Endometrium (tissue), 2 donors: ENCODE measurements around the gene AKAP14.
A peak's percentile ranks its signal among the peaks of the same experiment; 100 is the strongest.
"Not testable (repeated sequence)": the region's sequence is repeated elsewhere in the genome, so short reads cannot be mapped to it uniquely, and the experiment has no call there.

Experiments
- FAIRE-seq: peaks from 2 replicates; lab custom pipeline; 2012; peaks lifted over from hg19 to GRCh38; lab: Jason Lieb, UNC
- donor health status: control.
- donor health status: control.

The AKAP14 gene

GRCh38 chrX:119895843-119896326 lies at the start of gene AKAP14:
Gene AKAP14 (plus strand): TSS chrX:119895893. CDS start chrX:119903224, 7,331 bp downstream.
- no peak for FAIRE-seq

- FAIRE-seq = peak; percentile 96
These were observed 43.0 kb upstream of the AKAP14 start, which contains the start of gene UPF3B for GRCh38 chrX:119852382-119853353. Gene UPF3B (minus strand): TSS chrX:119852963. CDS start chrX:119852928, 35 bp downstream.

DNA sequence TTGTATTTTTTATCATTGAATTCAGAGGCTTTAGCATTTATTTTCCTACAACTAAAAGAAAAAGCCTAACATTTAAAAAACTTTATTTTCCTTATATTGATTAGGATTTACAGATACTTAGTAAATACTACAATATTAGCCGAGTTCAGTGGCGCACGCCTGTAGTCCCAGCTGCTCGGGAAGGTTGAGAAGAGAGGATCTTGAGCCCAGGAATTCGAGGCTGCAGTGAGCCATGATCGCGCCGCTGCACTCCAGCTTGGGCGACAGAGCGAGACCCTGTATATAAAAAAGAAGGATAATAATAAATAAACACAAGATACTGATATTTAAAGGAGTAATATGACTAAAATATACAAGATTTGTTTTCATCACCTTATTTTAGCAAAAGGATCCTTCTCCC lies 42.2 kb upstream of the AKAP14 start:
- no peak for FAIRE-seq

GRCh38 chrX:119870626-119871131 lies 25.0 kb upstream of the AKAP14 start:
- no peak for FAIRE-seq

GRCh38 chrX:119871245-119871598 lies 24.5 kb upstream of the AKAP14 start:
- no peak for FAIRE-seq

GRCh38 chrX:119871599-119872395 lies 23.9 kb upstream of the AKAP14 start, which contains the start of the genes NDUFA1 and RNF113A:
Gene NDUFA1 (plus strand): TSS chrX:119871832. CDS start chrX:119871912, 80 bp downstream.
Gene RNF113A (minus strand): TSS chrX:119871733. CDS start chrX:119871613, 120 bp downstream.
- no peak for FAIRE-seq

GRCh38 chrX:119878740-119879139 lies 17.0 kb upstream of the AKAP14 start:
- FAIRE-seq = no peak

DNA sequence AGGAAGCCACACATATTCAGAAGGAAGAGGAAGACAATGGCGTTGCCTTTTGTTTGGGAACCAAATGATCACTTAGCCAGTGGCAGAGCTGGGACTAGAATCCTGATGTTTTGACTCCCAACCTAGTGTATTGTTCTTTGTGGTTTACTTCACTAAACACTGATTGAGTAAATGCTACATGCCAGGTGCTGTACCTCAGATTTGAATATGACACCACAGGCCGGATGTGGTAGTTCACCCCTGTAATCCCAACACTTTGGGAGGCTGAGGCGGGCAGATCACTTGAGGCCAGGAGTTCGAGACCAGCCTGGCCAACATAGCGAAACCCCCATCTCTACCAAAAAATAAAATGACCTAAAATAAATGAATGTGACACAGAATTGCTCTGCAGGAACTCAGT lies 15.6 kb upstream of the AKAP14 start:
- FAIRE-seq = no peak

GRCh38 chrX:119880552-119881437 lies 14.9 kb upstream of the AKAP14 start:
- FAIRE-seq = no peak

DNA sequence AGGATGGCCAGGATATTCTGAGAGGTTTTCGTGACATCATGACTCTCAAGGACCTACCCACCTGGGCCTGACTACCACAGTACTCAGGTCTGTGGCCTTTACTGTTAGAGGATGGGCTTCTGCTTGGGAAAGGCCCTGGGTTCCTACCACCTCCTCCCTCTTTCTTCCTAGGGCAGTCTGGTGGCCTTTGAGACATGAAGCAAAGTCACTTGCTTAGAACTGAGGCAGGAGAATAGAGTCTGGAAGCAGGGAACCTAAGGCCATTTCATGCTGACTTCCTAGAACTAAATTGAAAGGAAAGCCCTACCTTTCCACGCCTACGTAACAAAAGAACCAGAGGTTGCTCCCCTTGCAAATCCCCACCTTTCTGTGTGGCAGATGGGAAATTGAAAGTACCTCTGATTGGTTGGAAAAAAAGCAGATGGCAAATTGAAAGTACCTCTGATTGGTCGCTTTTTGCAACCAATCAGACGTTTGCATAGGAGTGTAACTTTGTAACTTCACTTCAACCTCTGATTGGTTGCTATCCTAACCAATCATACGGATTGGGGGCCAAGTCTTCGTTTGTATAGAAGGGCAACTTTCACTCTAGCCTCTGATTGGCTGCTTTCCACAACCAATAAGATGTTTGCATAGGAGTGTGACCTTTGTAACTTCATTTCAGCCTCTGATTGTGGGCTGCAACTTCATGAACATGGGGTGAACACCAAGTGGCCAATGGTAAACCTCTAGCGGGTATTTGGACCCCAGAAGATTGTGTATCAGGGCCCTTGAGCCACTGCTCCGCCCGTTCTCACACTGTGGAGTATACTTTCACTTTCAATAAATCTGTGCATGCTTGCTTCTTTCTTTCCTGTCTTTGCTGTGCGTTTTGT lies 9.9 kb upstream of the AKAP14 start:
- no peak for FAIRE-seq

DNA sequence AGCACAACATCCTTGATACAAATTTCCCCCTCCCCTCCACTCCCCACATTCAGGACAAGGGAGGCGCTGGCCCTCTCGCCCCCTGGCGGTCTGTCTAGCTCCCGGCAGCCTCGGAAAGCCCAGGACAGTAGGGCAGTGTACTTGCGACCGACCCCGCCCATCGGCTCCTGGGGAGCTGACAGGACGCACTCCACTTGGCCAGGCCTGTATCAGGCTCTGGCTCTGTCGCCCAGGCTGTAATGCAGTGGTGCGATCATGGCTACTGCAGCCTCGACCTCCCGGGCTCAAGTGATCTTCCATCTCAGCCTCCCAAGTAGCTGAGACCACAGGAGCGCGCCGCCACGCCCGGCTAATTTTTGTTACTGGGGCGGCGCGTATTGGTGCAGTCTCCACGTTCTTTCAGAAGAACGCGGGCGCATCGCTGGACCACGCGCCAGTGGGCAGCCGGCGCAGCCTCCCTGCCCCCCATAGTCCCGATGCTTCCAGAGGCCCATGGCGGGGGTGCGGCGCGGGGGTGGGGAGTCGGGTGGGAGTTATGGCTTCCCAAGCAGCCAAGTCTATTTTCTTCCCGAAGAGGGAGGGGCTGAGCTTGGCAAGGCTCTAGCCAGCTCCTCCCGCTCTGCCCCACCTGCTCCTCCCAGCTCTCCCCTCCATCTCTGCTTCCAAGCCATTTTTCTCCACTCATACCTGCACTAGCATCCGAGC lies 7.8 kb upstream of the AKAP14 start:
- no peak for FAIRE-seq

GRCh38 chrX:119890626-119891025 lies 5.1 kb upstream of the AKAP14 start:
- FAIRE-seq = not testable (repeated sequence)

DNA sequence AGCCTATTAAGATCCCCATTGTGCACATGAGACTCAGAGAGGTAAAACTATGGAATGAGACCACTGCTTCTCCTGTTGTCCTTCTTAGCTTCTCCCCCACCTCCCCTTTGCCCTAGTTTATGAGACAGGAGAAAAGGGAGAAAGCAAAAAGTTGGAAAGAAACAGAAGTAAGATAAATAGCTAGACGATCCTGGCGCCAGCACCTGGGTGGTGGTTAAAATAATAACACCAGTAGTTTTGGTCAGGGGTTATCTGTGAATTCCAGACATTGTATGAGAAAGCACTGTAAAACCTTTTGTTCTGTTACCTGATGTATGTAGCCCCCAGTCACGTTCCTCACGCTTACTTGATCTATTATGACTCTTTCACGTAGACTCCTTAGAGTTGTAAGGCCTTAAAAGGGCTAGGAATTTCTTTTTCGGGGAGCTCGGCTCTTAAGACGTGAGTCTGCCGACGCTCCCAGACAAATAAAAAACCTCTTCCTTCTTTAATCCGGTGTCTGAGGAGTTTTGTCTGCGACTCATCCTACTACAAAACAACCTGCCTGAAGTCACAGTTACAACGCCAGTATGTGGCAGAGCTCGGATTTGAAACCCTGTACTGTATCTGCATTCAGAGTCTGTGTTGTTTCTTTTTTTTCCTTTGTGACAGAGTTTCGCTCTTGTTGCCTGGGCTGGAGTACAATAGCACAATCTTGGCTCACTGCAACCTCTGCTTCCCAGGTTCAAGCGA lies 3.6 kb upstream of the AKAP14 start:
- FAIRE-seq = not testable (repeated sequence)

- FAIRE-seq = no peak
These were observed 3.4 kb downstream of the AKAP14 start for GRCh38 chrX:119899125-119899524.

DNA sequence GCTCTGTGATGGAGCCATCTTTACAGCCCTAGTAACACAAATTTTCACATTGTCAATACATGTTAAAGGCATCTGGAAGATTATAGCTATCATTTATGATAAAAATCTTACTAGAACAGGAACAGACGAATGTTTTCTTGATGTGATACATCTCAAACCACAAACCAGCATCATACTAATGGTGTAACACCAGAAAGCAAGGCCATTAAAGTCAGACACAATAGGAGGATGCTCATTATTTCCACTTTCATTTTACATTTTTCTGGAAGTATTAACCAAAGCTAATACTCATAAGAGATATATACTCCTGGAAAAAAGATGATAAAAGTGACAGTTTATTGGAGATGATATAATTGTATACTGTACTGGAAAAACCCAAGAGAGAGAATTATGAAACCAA lies 5.3 kb downstream of the AKAP14 start:
- FAIRE-seq = no peak

GRCh38 chrX:119916310-119916709 lies 20.6 kb downstream of the AKAP14 start:
- no peak for FAIRE-seq

GRCh38 chrX:119917877-119918276 lies 22.2 kb downstream of the AKAP14 start:
- FAIRE-seq = no peak

DNA sequence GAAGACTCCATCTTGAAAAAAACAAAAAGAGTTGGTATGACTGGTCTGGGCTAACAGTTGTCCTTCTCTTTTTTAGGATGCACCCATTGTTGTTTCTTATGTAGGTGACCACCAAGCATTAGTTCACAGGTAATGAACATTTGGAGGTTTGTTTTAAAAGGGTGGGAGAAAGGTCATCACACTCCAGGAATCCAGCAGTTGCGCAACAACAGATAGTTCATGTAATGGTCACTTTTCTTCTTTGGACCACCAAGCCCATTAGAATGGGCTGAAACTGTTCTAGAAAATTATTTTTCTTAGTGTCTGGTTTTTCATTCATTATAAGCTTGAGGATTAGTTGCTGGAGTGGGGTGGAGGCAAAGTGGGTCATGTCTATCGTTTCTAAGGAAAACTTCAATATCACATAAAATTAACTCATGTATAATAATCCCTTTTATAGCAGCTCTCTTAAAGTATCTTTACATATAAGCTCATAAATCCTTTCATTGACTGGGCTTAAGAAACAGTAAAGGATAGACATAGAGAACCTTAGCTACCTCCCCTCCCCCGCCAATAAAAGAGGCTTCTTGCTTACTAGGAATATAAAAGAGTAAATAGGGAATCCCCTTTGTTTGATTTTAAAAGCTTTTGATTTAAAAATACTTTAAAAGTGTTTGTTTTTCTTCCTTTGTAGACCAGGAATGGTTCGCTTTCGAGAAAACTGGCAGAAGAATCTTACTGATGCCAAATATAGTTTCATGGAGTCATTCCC lies 24.3 kb downstream of the AKAP14 start:
- no peak for FAIRE-seq
